HepG2 (cell line): Measurements from ENCODE around the gene LDAH. TPM values are rescaled to one million over a fixed set of nuclear protein-coding genes. Genes with fewer than 3 reads are reported as not detected.

Experiments used
- DZIP1 ChIP-seq: sonication (generic); formaldehyde crosslinking; IDR thresholded peaks from 2 replicates; pipeline ENCODE4 v1.5.0; 2020; ENCODE audit warnings: mild to moderate bottlenecking, missing genetic modification reagents
- E2F2 ChIP-seq: sonication (generic); formaldehyde crosslinking; IDR thresholded peaks from 2 replicates; pipeline ENCODE4 v1.4.0; 2020; ENCODE audit warnings: missing genetic modification reagents, borderline replicate concordance
- GATAD2A ChIP-seq: IDR thresholded peaks from 2 replicates; pipeline ENCODE4 v1.6.1; 2016
- GFI1 ChIP-seq: sonication (generic); formaldehyde crosslinking; IDR thresholded peaks from 2 replicates; pipeline ENCODE4 v1.5.0; 2020; ENCODE audit warnings: missing genetic modification reagents, mild to moderate bottlenecking, borderline replicate concordance
- HOXA9 ChIP-seq: sonication (generic); formaldehyde crosslinking; IDR thresholded peaks from 2 replicates; pipeline ENCODE4 v1.8.1; 2022; ENCODE audit warnings: missing genetic modification reagents, mild to moderate bottlenecking, moderate library complexity, borderline replicate concordance
- MAFK ChIP-seq, 2 experiments: IDR thresholded peaks in 1 of 2; conservative IDR thresholded peaks in 1 of 2; 2 replicates each; pipeline ENCODE4 v1.6.1; 2011; ENCODE audit warnings: improper control_type of control experiment in 2 of 2, low read length in 2 of 2
- ZNF101 ChIP-seq: sonication (generic); formaldehyde crosslinking; IDR thresholded peaks from 2 replicates; pipeline ENCODE4 v1.4.0; 2020; ENCODE audit warnings: mild to moderate bottlenecking, low read depth, missing genetic modification reagents, borderline replicate concordance
- ZNF24 ChIP-seq: fragments of 450-650 bp; IDR thresholded peaks from 2 replicates; pipeline ENCODE4 v1.6.1; 2017; ENCODE audit warnings: antibody characterized with exemption, mild to moderate bottlenecking
- ZNF407 ChIP-seq: sonication (generic); formaldehyde crosslinking; IDR thresholded peaks from one replicate; pipeline ENCODE4 v1.5.1; 2020; ENCODE audit warnings: mild to moderate bottlenecking, missing genetic modification reagents; ENCODE audit errors: not compliant biosample characterization
- ZNF430 ChIP-seq: sonication (generic); formaldehyde crosslinking; IDR thresholded peaks from 2 replicates; pipeline ENCODE4 v1.9.0; 2021; ENCODE audit warnings: mild to moderate bottlenecking, missing genetic modification reagents
- ZNF574 ChIP-seq: sonication (generic); formaldehyde crosslinking; IDR thresholded peaks from 2 replicates; pipeline ENCODE4 v1.4.0; 2020; ENCODE audit warnings: missing genetic modification reagents
- ZNF709 ChIP-seq: sonication (generic); formaldehyde crosslinking; IDR thresholded peaks from 2 replicates; pipeline ENCODE4 v1.5.0; 2020; ENCODE audit warnings: mild to moderate bottlenecking, missing genetic modification reagents
- ZNF792 ChIP-seq: IDR thresholded peaks from 2 replicates; pipeline ENCODE4 v1.6.1; 2016
- polyA plus RNA-seq, 8 experiments: library from polyadenylated mRNA; depleted of rRNA in 3 of 8; stranded (reverse) in 7 of 8; unstranded in 1 of 8; fragments of >200 nt; fragmentation: Illumina TruSeq in 4 of 8; extraction: Trizol in 4 of 8; gene quantifications; 2 replicates each; pipeline versions ENCODE4 v1.2.1 to v1.2.3, GENCODE V29; 2011 to 2016; ENCODE audit warnings: low read depth in 4 of 8, missing spikeins in 1 of 8, mixed read lengths in 1 of 8; ENCODE audit not compliant: insufficient read depth in 1 of 8
- total RNA-seq, 5 experiments: library from RNA; depleted of rRNA; stranded (reverse); fragments of >200 nt; fragmentation: Illumina TruSeq; extraction: Trizol; gene quantifications; 2 replicates each; pipeline ENCODE4 v1.2.3, GENCODE V29; 2016; ENCODE audit warnings: low read depth in 1 of 5

LDAH gene
- total and polyA plus RNA-seq, 2 of the 13 experiments (the other 11 are each of a cell fraction or from before 2014, with no cell fraction given) = 28.8 to 46.2 TPM

- TF ChIP-seq DZIP1 (CRISPR knock-in tag) (no peak), ZNF430 (CRISPR knock-in tag) (no peak), ZNF792 (CRISPR knock-in tag) (no peak), E2F2 (no peak), ZNF101 (CRISPR knock-in tag) (no peak), GFI1 (CRISPR knock-in tag) (peak; percentile 10; the same call in 1 of the 2 replicates), ZNF574 (peak; percentile 74), ZNF709 (CRISPR knock-in tag) (0 out of 2 replicates have a peak, but pooled peaks have one; percentile 51), ZNF24 (no peak; the same call in 1 of the 2 replicates), MAFK (conservative IDR thresholded peaks at IDR 0.05 in 1 of 2, IDR thresholded peaks at IDR 0.05 in 1 of 2; ENCODE audit: low read length in 2 of 2) (peak in 1 of 2 experiments; percentile 33; a peak in 1 of 4 replicates), HOXA9 (no peak), ZNF407 (CRISPR knock-in tag) (peak; percentile 79), GATAD2A (CRISPR knock-in tag) (peak; percentile 80)
Observed at GRCh38 chr2:20635675-20636584, 187.0 kb downstream of the LDAH start (continued).
